GM19043 (cell line): ENCODE data around the gene NUP85.
"Not testable (repeated sequence)": the region's sequence is repeated elsewhere in the genome, so short reads cannot be mapped to it uniquely, and the experiment has no call there.

Experiments used
- ATAC-seq: cut with Tn5 transposase; IDR thresholded peaks from one replicate; pipeline ENCODE4 v1.9.1; 2021; ENCODE audit warnings: low read depth; ENCODE audit not compliant: unreplicated experiment

NUP85 gene

DNA sequence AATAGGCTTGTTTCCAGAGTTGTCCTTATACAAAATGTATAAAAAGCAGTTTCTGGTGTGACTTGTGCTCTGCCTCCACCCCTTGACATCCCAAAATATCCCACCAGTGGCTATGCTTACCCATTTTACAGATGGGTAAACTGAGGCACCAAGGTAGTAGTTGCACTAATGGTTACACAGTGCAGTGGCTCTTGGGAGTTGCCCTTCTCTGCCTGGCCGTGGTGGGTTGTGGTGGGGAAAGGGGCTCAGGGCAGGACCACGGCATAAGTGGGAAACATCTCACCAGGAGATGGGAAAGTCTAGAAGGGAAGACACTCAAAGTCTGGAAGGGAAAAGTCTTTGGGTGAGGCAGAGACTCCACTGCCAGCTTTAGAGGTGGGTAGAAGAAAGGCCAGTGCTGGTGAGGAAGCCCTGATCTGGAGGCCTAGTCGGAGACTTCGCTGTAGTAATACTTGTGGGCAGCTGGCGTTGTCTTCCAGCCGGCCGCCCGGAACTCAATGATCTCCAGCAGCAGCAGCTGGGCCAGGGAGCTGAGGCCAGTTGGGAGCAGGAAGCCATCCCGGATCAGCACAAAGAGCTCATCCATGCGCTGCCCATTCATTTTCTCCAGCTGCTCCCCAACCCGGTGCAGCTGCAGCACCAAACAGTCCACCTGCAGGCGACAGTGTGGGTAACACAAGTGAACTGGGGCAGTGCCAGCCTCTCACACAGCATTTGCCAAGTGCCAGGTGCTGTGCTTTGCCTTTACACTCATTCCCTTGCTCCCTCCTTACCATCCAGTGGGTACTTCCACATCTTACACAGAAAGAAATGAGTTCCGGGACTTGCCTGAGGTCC, 61.1 kb downstream of the NUP85 start:
- ATAC-seq = no peak

DNA sequence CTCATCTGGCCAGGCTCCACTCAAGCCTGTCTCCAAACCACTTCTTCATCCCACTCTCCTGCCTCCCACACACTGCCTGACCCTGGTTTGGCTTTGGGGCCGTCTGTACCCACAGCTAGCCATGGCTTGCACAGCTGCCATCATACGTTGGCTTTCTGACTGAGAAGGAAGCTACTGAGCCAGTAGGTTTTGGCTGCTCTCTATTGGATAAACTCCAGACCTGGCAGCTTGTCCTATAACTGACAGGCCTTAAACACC, 61.6 kb downstream of the NUP85 start:
- no peak for ATAC-seq

- no peak for ATAC-seq
Observed at GRCh38 chr17:75267411-75268232, 62.1 kb downstream of the NUP85 start.

- ATAC-seq = no peak
Observed at GRCh38 chr17:75269844-75270217, 64.4 kb downstream of the NUP85 start.

GRCh38 chr17:75270218-75270965, 64.9 kb downstream of the NUP85 start:
- ATAC-seq = peak; percentile 28

GRCh38 chr17:75270966-75271232, 65.4 kb downstream of the NUP85 start, which contains the start of gene MIF4GD:
Gene MIF4GD (minus strand): TSS chr17:75271231. CDS start chr17:75270195, 1,036 bp downstream.
- no peak for ATAC-seq

- ATAC-seq = peak; percentile 55
Observed at GRCh38 chr17:75271233-75271954, 65.9 kb downstream of the NUP85 start.

- ATAC-seq = no peak
Observed at GRCh38 chr17:75271955-75272847, 66.7 kb downstream of the NUP85 start.

GRCh38 chr17:75272848-75273184, 67.3 kb downstream of the NUP85 start:
- ATAC-seq = no peak

- no peak for ATAC-seq
Observed at GRCh38 chr17:75273977-75274708, 68.7 kb downstream of the NUP85 start.

- no peak for ATAC-seq
Observed at GRCh38 chr17:75277664-75278071, 72.2 kb downstream of the NUP85 start.

DNA sequence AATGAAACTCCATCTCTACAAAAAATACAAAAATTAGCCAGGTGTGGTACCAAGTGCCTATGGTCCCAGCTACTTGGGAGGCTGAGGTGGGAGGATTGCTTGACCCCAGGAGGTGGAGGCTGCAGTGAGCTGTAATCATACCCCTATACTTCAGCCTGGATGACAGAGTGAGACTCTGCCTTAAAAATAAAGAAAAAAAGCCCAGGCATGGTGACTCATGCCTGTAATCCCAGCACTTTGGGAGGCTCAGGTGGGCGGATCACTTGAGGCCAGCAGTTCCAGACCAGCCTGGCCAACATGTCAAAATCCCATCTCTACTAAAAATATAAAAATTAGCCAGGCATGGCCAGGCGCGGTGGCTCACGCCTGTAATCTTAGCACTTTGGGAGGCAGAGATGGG, 74.7 kb downstream of the NUP85 start:
- not testable (repeated sequence) for ATAC-seq

GRCh38 chr17:75285123-75285522, 79.6 kb downstream of the NUP85 start:
- ATAC-seq = no peak
